ENCODE data around the gene CXCL1.

GRCh38 chr4:73828956-73829355 lies 40.2 kb upstream of the CXCL1 start:
- no peak for TF ChIP-seq EZH2 (IDR thresholded peaks at IDR 0.05; ENCODE audit: insufficient read depth, low read length)
- TF ChIP-seq, protein P1, sequence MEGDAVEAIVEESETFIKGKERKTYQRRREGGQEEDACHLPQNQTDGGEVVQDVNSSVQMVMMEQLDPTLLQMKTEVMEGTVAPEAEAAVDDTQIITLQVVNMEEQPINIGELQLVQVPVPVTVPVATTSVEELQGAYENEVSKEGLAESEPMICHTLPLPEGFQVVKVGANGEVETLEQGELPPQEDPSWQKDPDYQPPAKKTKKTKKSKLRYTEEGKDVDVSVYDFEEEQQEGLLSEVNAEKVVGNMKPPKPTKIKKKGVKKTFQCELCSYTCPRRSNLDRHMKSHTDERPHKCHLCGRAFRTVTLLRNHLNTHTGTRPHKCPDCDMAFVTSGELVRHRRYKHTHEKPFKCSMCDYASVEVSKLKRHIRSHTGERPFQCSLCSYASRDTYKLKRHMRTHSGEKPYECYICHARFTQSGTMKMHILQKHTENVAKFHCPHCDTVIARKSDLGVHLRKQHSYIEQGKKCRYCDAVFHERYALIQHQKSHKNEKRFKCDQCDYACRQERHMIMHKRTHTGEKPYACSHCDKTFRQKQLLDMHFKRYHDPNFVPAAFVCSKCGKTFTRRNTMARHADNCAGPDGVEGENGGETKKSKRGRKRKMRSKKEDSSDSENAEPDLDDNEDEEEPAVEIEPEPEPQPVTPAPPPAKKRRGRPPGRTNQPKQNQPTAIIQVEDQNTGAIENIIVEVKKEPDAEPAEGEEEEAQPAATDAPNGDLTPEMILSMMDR (IDR thresholded peaks at IDR 0.05; ENCODE audit: insufficient read depth, low read depth, low read length): no peak
